Loucy (cell line): ENCODE measurements around the gene CD300E.

ENCODE experiments used
- H2AFZ ChIP-seq: fragments of 200-600 bp; sonication (generic); 2 replicates; pipeline ENCODE4 v1.6.0; 2016; ENCODE audit warnings: antibody characterized with exemption, mild to moderate bottlenecking, low read length, moderate library complexity
- H3F3A ChIP-seq: fragments of 200-600 bp; 2 replicates; pipeline ENCODE4 v1.6.0; 2016; ENCODE audit warnings: antibody characterized with exemption, low read depth, mild to moderate bottlenecking
- H3K27me3 ChIP-seq: fragments of 200-600 bp; sonication (generic); 2 replicates; pipeline ENCODE4 v1.6.1; 2014; ENCODE audit warnings: low read length, mild to moderate bottlenecking; ENCODE audit not compliant: insufficient read depth, poor library complexity, severe bottlenecking
- H3K36me3 ChIP-seq: fragments of 200-600 bp; sonication (generic); 2 replicates; pipeline ENCODE4 v1.6.1; 2016; ENCODE audit warnings: low read length; ENCODE audit not compliant: insufficient read depth
- H3K4me1 ChIP-seq: fragments of 200-600 bp; sonication (generic); 2 replicates; pipeline ENCODE4 v1.5.1; 2014; ENCODE audit warnings: low read length, mild to moderate bottlenecking; ENCODE audit not compliant: insufficient read depth, poor library complexity, severe bottlenecking
- H3K4me2 ChIP-seq: fragments of 200-600 bp; sonication (generic); 2 replicates; pipeline ENCODE4 v1.6.0; 2014; ENCODE audit warnings: antibody characterized with exemption, low read length, low read depth, mild to moderate bottlenecking; ENCODE audit not compliant: poor library complexity, severe bottlenecking
- H3K4me3 ChIP-seq: fragments of 200-600 bp; sonication (generic); 2 replicates; pipeline ENCODE4 v1.5.1; 2014; ENCODE audit warnings: low read length, mild to moderate bottlenecking, mixed read lengths; ENCODE audit not compliant: poor library complexity, severe bottlenecking
- H3K79me2 ChIP-seq: fragments of 200-600 bp; sonication (generic); 2 replicates; pipeline ENCODE4 v1.6.1; 2014; ENCODE audit warnings: low read length; ENCODE audit not compliant: insufficient read depth
- H3K9ac ChIP-seq: fragments of 200-600 bp; sonication (generic); 2 replicates; pipeline ENCODE4 v1.6.0; 2014; ENCODE audit warnings: mild to moderate bottlenecking, low read depth, low read length, moderate library complexity; ENCODE audit not compliant: poor library complexity, severe bottlenecking
- H3K9me2 ChIP-seq: fragments of 200-600 bp; sonication (generic); replicated peaks from 2 replicates; pipeline ENCODE4 v1.6.1; 2016; ENCODE audit warnings: low read depth, low read length, mixed read lengths
- H3K9me3 ChIP-seq: fragments of 200-600 bp; sonication (generic); 2 replicates; pipeline ENCODE4 v1.6.1; 2014; ENCODE audit warnings: mild to moderate bottlenecking, antibody characterized with exemption, low read length, low read depth; ENCODE audit not compliant: insufficient read depth
- H4K20me1 ChIP-seq: fragments of 200-600 bp; sonication (generic); 2 replicates; pipeline ENCODE4 v1.6.0; 2014; ENCODE audit warnings: antibody characterized with exemption, low read length, mild to moderate bottlenecking; ENCODE audit not compliant: insufficient read depth, poor library complexity, severe bottlenecking
- EZH2phosphoT487 ChIP-seq: fragments of 200-600 bp; IDR thresholded peaks from 2 replicates; pipeline ENCODE4 v1.6.1; 2018; ENCODE audit warnings: antibody characterized with exemption, mild to moderate bottlenecking, moderate library complexity, borderline replicate concordance
- TF ChIP-seq, protein P1 (sequence below): fragments of 200-600 bp; sonication (generic); conservative IDR thresholded peaks from 2 replicates; pipeline ENCODE4 v1.5.1; 2014; ENCODE audit warnings: mild to moderate bottlenecking, antibody characterized with exemption, low read length

CD300E gene

GRCh38 chr17:74618451-74618850, 5.1 kb downstream of the CD300E start:
- Histone ChIP-seq H3K9ac (no peak overlapping the region), H3K9me3 (no peaks in the 10 kb centered on the region), H3K4me2 (no peak overlapping the region), H2AFZ (no peak overlapping the region), H3K27me3 (no peaks in the 10 kb centered on the region), H3K9me2 (no peaks in the 10 kb centered on the region), H3K79me2 (no peaks in the 10 kb centered on the region), H3F3A (no peaks in the 10 kb centered on the region), H3K4me3 (no peak overlapping the region), H4K20me1 (no peaks in the 10 kb centered on the region), H3K4me1 (peaks cover 5% of the 10 kb centered on the region), H3K36me3 (no peaks in the 10 kb centered on the region)
- no peak for TF ChIP-seq EZH2phosphoT487
- TF ChIP-seq, protein P1, sequence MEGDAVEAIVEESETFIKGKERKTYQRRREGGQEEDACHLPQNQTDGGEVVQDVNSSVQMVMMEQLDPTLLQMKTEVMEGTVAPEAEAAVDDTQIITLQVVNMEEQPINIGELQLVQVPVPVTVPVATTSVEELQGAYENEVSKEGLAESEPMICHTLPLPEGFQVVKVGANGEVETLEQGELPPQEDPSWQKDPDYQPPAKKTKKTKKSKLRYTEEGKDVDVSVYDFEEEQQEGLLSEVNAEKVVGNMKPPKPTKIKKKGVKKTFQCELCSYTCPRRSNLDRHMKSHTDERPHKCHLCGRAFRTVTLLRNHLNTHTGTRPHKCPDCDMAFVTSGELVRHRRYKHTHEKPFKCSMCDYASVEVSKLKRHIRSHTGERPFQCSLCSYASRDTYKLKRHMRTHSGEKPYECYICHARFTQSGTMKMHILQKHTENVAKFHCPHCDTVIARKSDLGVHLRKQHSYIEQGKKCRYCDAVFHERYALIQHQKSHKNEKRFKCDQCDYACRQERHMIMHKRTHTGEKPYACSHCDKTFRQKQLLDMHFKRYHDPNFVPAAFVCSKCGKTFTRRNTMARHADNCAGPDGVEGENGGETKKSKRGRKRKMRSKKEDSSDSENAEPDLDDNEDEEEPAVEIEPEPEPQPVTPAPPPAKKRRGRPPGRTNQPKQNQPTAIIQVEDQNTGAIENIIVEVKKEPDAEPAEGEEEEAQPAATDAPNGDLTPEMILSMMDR = no peak

GRCh38 chr17:74616696-74617095, 6.8 kb downstream of the CD300E start:
- TF ChIP-seq, protein P1 = no peak
- no peak for TF ChIP-seq EZH2phosphoT487
- H3K9ac ChIP-seq = no peak overlapping the region
- H3K4me1 ChIP-seq = peaks cover 22% of the 10 kb centered on the region
- H3K9me2 ChIP-seq = no peaks in the 10 kb centered on the region
- H3K79me2 ChIP-seq = no peaks in the 10 kb centered on the region
- H3K9me3 ChIP-seq = no peaks in the 10 kb centered on the region
- no peak overlapping the region for H3K4me2 ChIP-seq
- no peak overlapping the region for H3K4me3 ChIP-seq
- no peak overlapping the region for H2AFZ ChIP-seq
- H4K20me1 ChIP-seq = no peaks in the 10 kb centered on the region
- H3K27me3 ChIP-seq = no peaks in the 10 kb centered on the region
- no peaks in the 10 kb centered on the region for H3K36me3 ChIP-seq
- H3F3A ChIP-seq = no peaks in the 10 kb centered on the region

- Histone ChIP-seq H3K27me3 (no peaks in the 10 kb centered on the region), H3F3A (no peaks in the 10 kb centered on the region), H3K36me3 (no peaks in the 10 kb centered on the region), H3K9ac (peak overlapping the region; percentile 43), H3K9me3 (no peaks in the 10 kb centered on the region), H3K79me2 (no peaks in the 10 kb centered on the region), H3K4me2 (peak overlapping the region; percentile 71), H2AFZ (no peak overlapping the region), H3K4me1 (peaks cover 22% of the 10 kb centered on the region), H3K9me2 (no peaks in the 10 kb centered on the region), H3K4me3 (peak overlapping the region; percentile 54), H4K20me1 (no peaks in the 10 kb centered on the region)
- TF ChIP-seq EZH2phosphoT487 = no peak
- TF ChIP-seq, protein P1 = no peak
These were observed 11.5 kb downstream of the CD300E start for GRCh38 chr17:74612046-74612445.
